ENCODE measurements around the gene NRIP1. TPM values are rescaled to one million over a fixed set of nuclear protein-coding genes. Genes with fewer than 3 reads are reported as not detected.

Gene NRIP1
- total and polyA plus RNA-seq, 2 of the 13 experiments (the other 11 are each of a cell fraction or from before 2014, with no cell fraction given), result 21.0 to 69.0 TPM

GRCh38 chr21:15098908-15099307 lies 34.1 kb upstream of the NRIP1 start (continued):
- TF ChIP-seq DPF2 (CRISPR knock-in tag; IDR thresholded peaks at IDR 0.05; ENCODE audit: borderline replicate concordance, low read depth) (no peak), DDIT3 (CRISPR knock-in tag; IDR thresholded peaks at IDR 0.05) (no peak), ZNF580 (CRISPR knock-in tag; IDR thresholded peaks at IDR 0.05; ENCODE audit: borderline replicate concordance, low read depth) (no peak)

- ChIA-PET POLR2A (no interaction called here), CTCF (ENCODE audit: low intra/inter-chr PET ratio, low total read pairs) (no interaction called here)
- 52% methylated on average over 3 of the region's 3 CpGs for WGBS (ENCODE audit: low lambda C conversion rate)
- no peak for ATAC-seq
- DNase-seq (ENCODE audit: low spot score), result no peak
- in situ Hi-C loops (cut with HindIII; ENCODE audit: extremely low pct_ligation_motif_present, low pct_unique_long_range_greater_than_20kb) (no loop called here), intact Hi-C loops (cut with micrococcal nuclease; ENCODE audit: unreplicated experiment) (no loop called here)
- no peaks in the 10 kb centered on the region for H3K4me1 ChIP-seq (ENCODE audit: insufficient read depth, low read length)
- FAIRE-seq, result no peak
- no peaks in the 10 kb centered on the region for H3K36me3 ChIP-seq (replicated peaks in 1 of 2; ENCODE audit: control insufficient read depth in 1 of 2, insufficient read depth in 2 of 2, low read length in 2 of 2)
- H3K4me3 ChIP-seq (replicated peaks in 1 of 3; ENCODE audit: insufficient read depth in 1 of 3, low read depth in 2 of 3, low read length in 3 of 3), result no peak overlapping the region
- H3K4me2 ChIP-seq (ENCODE audit: low read depth, low read length), result no peak overlapping the region
- no peak overlapping the region for H3K9ac ChIP-seq (ENCODE audit: insufficient read depth, low read depth, low read length)
- no peaks in the 10 kb centered on the region for H3K27me3 ChIP-seq (ENCODE audit: control insufficient read depth in 1 of 2, insufficient read depth in 2 of 2, low read length in 2 of 2)
- no peaks in the 10 kb centered on the region for H3K79me2 ChIP-seq (ENCODE audit: insufficient read depth, low read length)
- H4K20me1 ChIP-seq (ENCODE audit: insufficient read depth, low read length), result no peaks in the 10 kb centered on the region
- BruUV-seq (replicated peaks), result no TSS peak
- no peak overlapping the region for H3K27ac ChIP-seq (ENCODE audit: extremely low read length, insufficient read depth, low read length)
- no peaks in the 10 kb centered on the region for H3K9me3 ChIP-seq (ENCODE audit: low read length)
- H2AFZ ChIP-seq (ENCODE audit: low read length), result no peak overlapping the region
- TF ChIP-seq GPN1 (CRISPR knock-in tag; IDR thresholded peaks at IDR 0.05; ENCODE audit: borderline replicate concordance), result no peak
- TF ChIP-seq RELA (CRISPR knock-in tag; IDR thresholded peaks at IDR 0.05), result no peak
- no peak for TF ChIP-seq ZNF354B (CRISPR knock-in tag; IDR thresholded peaks at IDR 0.05)
- no peak for TF ChIP-seq ZNF337 (CRISPR knock-in tag; IDR thresholded peaks at IDR 0.05; ENCODE audit: borderline replicate concordance, low read depth)
- TF ChIP-seq MTF1 (CRISPR knock-in tag; IDR thresholded peaks at IDR 0.05), result no peak
- no peak for TF ChIP-seq ZNF691 (CRISPR knock-in tag; IDR thresholded peaks at IDR 0.05; ENCODE audit: borderline replicate concordance, low read depth)
- TF ChIP-seq BRF2 (CRISPR knock-in tag; IDR thresholded peaks at IDR 0.05), result no peak
- no peak for TF ChIP-seq AHDC1 (CRISPR knock-in tag; IDR thresholded peaks at IDR 0.05; ENCODE audit: borderline replicate concordance)
- no peak for TF ChIP-seq ZBTB10 (CRISPR knock-in tag; IDR thresholded peaks at IDR 0.05; ENCODE audit: borderline replicate concordance)
These were observed 33.4 kb upstream of the NRIP1 start for GRCh38 chr21:15098181-15098580.

All from HepG2 (cell line).